ENCODE results near the gene BCOR. TPM values are rescaled to one million over a fixed set of nuclear protein-coding genes. Genes with fewer than 3 reads are reported as not detected.

BCOR gene
- total RNA-seq, 1 experiment from 2014 or later = 134 TPM

- H3K9ac ChIP-seq (ENCODE audit: extremely low read depth, insufficient read length, low read length) = peak overlapping the region; percentile 77
- peak overlapping the region; percentile 26 to 98 (median 97) for H3K27ac Mint-ChIP-seq
- H3K4me2 ChIP-seq (ENCODE audit: insufficient read depth, insufficient read length, low read length) = peak overlapping the region; percentile 74
- no peaks in the 10 kb centered on the region for H4K20me1 ChIP-seq (ENCODE audit: control insufficient read depth, insufficient read depth, insufficient read length)
- H2AK5ac ChIP-seq (ENCODE audit: insufficient read length, low read length) = peak overlapping the region; percentile 57
- H3K27ac ChIP-seq (ENCODE audit: insufficient read length, low read depth, low read length) = peak overlapping the region; percentile 83
- peaks cover 13% of the 10 kb centered on the region; the same call in 1 of the 2 replicates for H3K27me3 ChIP-seq (ENCODE audit: insufficient read depth, low read length)
- no peak overlapping the region for H2AFZ ChIP-seq (ENCODE audit: low read length)
- no peak overlapping the region for H3K23ac ChIP-seq (ENCODE audit: insufficient read length, low read depth, low read length)
- H4K91ac ChIP-seq (ENCODE audit: insufficient read length, low read depth, low read length) = peak overlapping the region; percentile 10
- WGBS (ENCODE audit: extremely low coverage, insufficient read length, low lambda C conversion rate) = no CpG with 5 or more reads among the region's 9 CpGs
- H2BK15ac ChIP-seq (ENCODE audit: low read depth, low read length) = no peak overlapping the region
- peak overlapping the region; percentile 1 for H4K8ac ChIP-seq (replicated peaks; ENCODE audit: insufficient read length, low read depth, low read length)
- peaks cover 38% of the 10 kb centered on the region for H3K23me2 ChIP-seq (ENCODE audit: insufficient read length, low read depth, low read length, poor library complexity, severe bottlenecking)
- no peak overlapping the region for H3K4ac ChIP-seq (ENCODE audit: low read depth, low read length)
- DNase-seq = peak; percentile 79
- H3K79me1 ChIP-seq (ENCODE audit: insufficient read depth, low read depth, low read length, poor library complexity, severe bottlenecking) = no peaks in the 10 kb centered on the region
- H3K27me3 Mint-ChIP-seq (ENCODE audit: low read depth) = peaks cover 11% of the 10 kb centered on the region
- peaks cover 50 to 55% of the 10 kb centered on the region in 2 experiments for H3K9me3 Mint-ChIP-seq
- H3K14ac ChIP-seq (ENCODE audit: insufficient read depth, low read length) = no peak overlapping the region; the same call in 1 of the 2 replicates
- no peak overlapping the region for H2BK5ac ChIP-seq (ENCODE audit: insufficient read length, low read length)
- TF ChIP-seq CTCF (conservative IDR thresholded peaks at IDR 0.05) = no peak
- peak overlapping the region; percentile 83 for H4K5ac ChIP-seq (ENCODE audit: insufficient read length, low read depth, low read length)
- H3T11ph ChIP-seq (ENCODE audit: low read length) = no peak overlapping the region
- no peak overlapping the region for H2BK20ac ChIP-seq (ENCODE audit: low read depth, low read length, poor library complexity, severe bottlenecking)
- H2BK120ac ChIP-seq (ENCODE audit: low read depth, low read length, poor library complexity, severe bottlenecking) = no peak overlapping the region
- H3K9me3 ChIP-seq (ENCODE audit: control insufficient read depth, low read depth, low read length) = no peaks in the 10 kb centered on the region
- H3K36me3 Mint-ChIP-seq (ENCODE audit: insufficient read depth in 1 of 3, low read depth in 3 of 3) = peaks cover 0 to 12% (median 11%) of the 10 kb centered on the region in 3 experiments; a peak in 6 of 7 replicates
- peaks cover 36 to 47% of the 10 kb centered on the region in 2 experiments for H3K4me1 Mint-ChIP-seq
- H2BK12ac ChIP-seq (ENCODE audit: insufficient read length, low read depth, low read length) = no peak overlapping the region
- H3K18ac ChIP-seq (ENCODE audit: insufficient read length, low read depth, low read length) = peak overlapping the region; percentile 59
- H3K4me3 Mint-ChIP-seq = peak overlapping the region; percentile 80 to 86
- peaks cover 19% of the 10 kb centered on the region for H3K79me2 ChIP-seq (ENCODE audit: insufficient read depth, low read length)
- peaks cover 13% of the 10 kb centered on the region; the same call in 1 of the 2 replicates for H3K4me1 ChIP-seq (ENCODE audit: insufficient read depth, low read length)
- H3K56ac ChIP-seq (ENCODE audit: insufficient read length, low read depth, low read length) = no peak overlapping the region
These were observed 4.8 kb downstream of the BCOR start for GRCh38 chrX:40092808-40093435.

Data from H9 (cell line).